Body of pancreas (tissue), 4 donors: ENCODE measurements around the gene ACSL6. TPM values are rescaled to one million over a fixed set of nuclear protein-coding genes. Genes with fewer than 3 reads are reported as not detected.
A peak's percentile ranks its signal among the peaks of the same experiment; 100 is the strongest.

Experiments used
- ATAC-seq: fragments of 150-250 bp; one replicate; pipeline ENCODE4 v1.9.1; 2016
- DNase-seq, 4 donors: peaks; one replicate each; pipeline ENCODE4 v3.0.0-alpha.2; 2019
- H3K27ac ChIP-seq, 4 donors: fragments of 200-600 bp; sonication (generic); 1 replicate in 3 of 4; 2 replicates in 1 of 4; pipeline versions ENCODE4 v1.5.1 to v1.6.1; 2016 to 2019; ENCODE audit warnings: mild to moderate bottlenecking in 1 of 4, mixed read lengths in 1 of 4, moderate library complexity in 1 of 4
- H3K27me3 ChIP-seq, 2 donors: fragments of 200-600 bp; sonication (generic); one replicate each; pipeline ENCODE4 v1.6.0; 2016; ENCODE audit warnings: mild to moderate bottlenecking in 1 of 2
- H3K36me3 ChIP-seq, 2 donors: fragments of 200-600 bp; sonication (generic); replicated peaks in 1 of 2; 2 replicates each; pipeline ENCODE4 v1.5.1; 2016; ENCODE audit warnings: low read depth in 2 of 2; ENCODE audit not compliant: insufficient read depth in 1 of 2
- H3K4me1 ChIP-seq: fragments of 200-600 bp; sonication (generic); one replicate; pipeline ENCODE4 v1.6.0; 2016
- H3K4me3 ChIP-seq, 2 donors: fragments of 200-600 bp; sonication (generic); 1 replicate in 1 of 2; 2 replicates in 1 of 2; pipeline ENCODE4 v1.5.1; 2016 to 2019
- H3K9me3 ChIP-seq, 3 donors: fragments of 200-600 bp; sonication (generic); 1 replicate in 2 of 3; 2 replicates in 1 of 3; pipeline ENCODE4 v1.5.1; 2016
- POLR2A ChIP-seq, 3 donors: fragments of 450-650 bp; IDR thresholded peaks; one replicate each; pipeline ENCODE4 v1.6.1; 2016; ENCODE audit warnings: antibody characterized with exemption in 3 of 3, mild to moderate bottlenecking in 2 of 3
- WGBS, 2 donors: methylation state at CpG; one replicate each; pipeline ENCODE4 v1.1.5; 2017; 5-methylcytosine and 5-hydroxymethylcytosine counted together
- intact Hi-C: fragments of 100-400 bp; cut with DNase I; formaldehyde crosslinking; loops from one replicate; pipeline ENCODE4 v1.15.1; 2023
- total RNA-seq, 2 donors: library from RNA; depleted of rRNA; stranded (reverse); fragments of >200 nt; gene quantifications; one replicate each; pipeline ENCODE4 v1.1.0, GENCODE V29; 2016
- TF ChIP-seq, protein P1 (sequence below), 7 experiments: fragments of 450-650 bp in 4 of 7; fragments of 200-600 bp in 3 of 7; sonication (generic) in 3 of 7; IDR thresholded peaks; one replicate each; pipeline ENCODE4 v1.5.1; 2016 to 2019; ENCODE audit warnings: antibody characterized with exemption in 7 of 7

Gene ACSL6
- total RNA-seq, 2 donors from 2014 or later, result 2.0 to 2.1 TPM

DNA sequence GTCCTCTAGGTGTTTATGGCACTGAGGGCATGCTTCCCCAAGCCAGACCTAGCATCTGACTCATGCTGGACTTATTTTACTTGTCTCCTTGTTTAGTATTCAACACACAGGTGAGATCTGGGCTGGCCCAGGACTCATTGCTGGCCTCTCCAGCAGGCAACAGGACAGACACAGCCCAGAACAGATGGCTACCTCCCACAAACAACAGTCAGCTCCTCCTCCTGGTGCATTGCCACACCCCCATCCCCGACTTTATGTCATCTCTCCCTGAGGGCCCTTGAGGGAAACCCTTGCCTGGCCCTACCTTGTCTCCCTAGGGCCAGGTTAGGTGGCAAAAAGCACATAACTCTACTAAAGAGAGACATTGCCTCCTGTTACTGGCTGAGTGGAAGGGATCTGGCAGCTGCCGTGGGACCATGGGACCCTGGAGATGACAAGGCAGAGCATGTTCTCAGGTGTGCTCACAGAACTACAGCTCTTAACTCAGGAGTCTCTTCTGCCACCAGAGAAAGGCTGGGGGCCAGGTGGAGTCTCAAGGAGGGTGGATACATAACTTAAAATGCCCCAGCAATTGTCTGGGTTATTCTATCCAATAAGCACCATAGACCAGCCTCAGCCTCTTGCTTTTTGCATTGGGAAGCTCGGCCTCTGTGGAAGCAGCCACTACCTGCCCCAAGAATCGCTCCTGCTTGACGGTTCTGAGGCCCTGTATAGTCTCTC lies 2.3 kb downstream of the ACSL6 start:
- WGBS, 2 donors, result 45 to 65% methylated on average over 2 to 5 of the region's 5 CpGs
- no peaks in the 10 kb centered on the region for H3K27me3 ChIP-seq
- TF ChIP-seq POLR2A (IDR thresholded peaks at IDR 0.05), result no peak
- TF ChIP-seq, protein P1, sequence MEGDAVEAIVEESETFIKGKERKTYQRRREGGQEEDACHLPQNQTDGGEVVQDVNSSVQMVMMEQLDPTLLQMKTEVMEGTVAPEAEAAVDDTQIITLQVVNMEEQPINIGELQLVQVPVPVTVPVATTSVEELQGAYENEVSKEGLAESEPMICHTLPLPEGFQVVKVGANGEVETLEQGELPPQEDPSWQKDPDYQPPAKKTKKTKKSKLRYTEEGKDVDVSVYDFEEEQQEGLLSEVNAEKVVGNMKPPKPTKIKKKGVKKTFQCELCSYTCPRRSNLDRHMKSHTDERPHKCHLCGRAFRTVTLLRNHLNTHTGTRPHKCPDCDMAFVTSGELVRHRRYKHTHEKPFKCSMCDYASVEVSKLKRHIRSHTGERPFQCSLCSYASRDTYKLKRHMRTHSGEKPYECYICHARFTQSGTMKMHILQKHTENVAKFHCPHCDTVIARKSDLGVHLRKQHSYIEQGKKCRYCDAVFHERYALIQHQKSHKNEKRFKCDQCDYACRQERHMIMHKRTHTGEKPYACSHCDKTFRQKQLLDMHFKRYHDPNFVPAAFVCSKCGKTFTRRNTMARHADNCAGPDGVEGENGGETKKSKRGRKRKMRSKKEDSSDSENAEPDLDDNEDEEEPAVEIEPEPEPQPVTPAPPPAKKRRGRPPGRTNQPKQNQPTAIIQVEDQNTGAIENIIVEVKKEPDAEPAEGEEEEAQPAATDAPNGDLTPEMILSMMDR (IDR thresholded peaks at IDR 0.05), result no peak
- peaks cover 11% of the 10 kb centered on the region for H3K4me1 ChIP-seq
- DNase-seq (peak in 3 of 4 donors; percentile 4 to 60 (median 41)), ATAC-seq (no peak)
- intact Hi-C loops, result loop anchor here (5.0 to 10.0 kb wide), 2 partner anchors 194 to 422 kb away; no protein-coding TSS in a partner anchor
- H3K9me3 ChIP-seq, result no peaks in the 10 kb centered on the region
- no peak overlapping the region for H3K4me3 ChIP-seq
- no peaks in the 10 kb centered on the region for H3K36me3 ChIP-seq
- no peak overlapping the region for H3K27ac ChIP-seq

DNA sequence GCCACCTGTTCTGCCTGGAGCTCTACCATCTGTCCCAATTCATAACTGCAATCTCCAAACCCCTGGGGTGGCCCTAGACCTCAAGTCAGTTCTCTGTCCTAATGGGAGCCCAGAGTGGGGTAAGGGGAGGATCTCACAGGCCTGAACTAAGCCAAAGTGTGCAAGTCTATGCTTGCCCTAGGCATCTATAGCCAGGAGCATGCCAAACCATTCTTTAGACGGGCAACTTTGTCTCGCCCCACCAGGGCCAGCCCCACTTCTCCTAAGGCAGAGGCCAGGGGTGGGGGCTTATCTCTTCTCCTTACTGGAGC lies 3.3 kb downstream of the ACSL6 start:
- no peaks in the 10 kb centered on the region for H3K9me3 ChIP-seq
- peaks cover 15% of the 10 kb centered on the region for H3K4me1 ChIP-seq
- no peak for DNase-seq
- H3K27me3 ChIP-seq, result no peaks in the 10 kb centered on the region
- ATAC-seq, result no peak
- 54 to 63% methylated on average over 2 of the region's 2 CpGs for WGBS, 2 donors
- no peaks in the 10 kb centered on the region for H3K36me3 ChIP-seq
- intact Hi-C loops, result loop anchor here (5.0 to 10.0 kb wide), 2 partner anchors 193 to 421 kb away; no protein-coding TSS in a partner anchor
- no peak overlapping the region for H3K27ac ChIP-seq
- no peak overlapping the region for H3K4me3 ChIP-seq
- no peak for TF ChIP-seq POLR2A (IDR thresholded peaks at IDR 0.05)
- TF ChIP-seq, protein P1 (IDR thresholded peaks at IDR 0.05), result no peak

DNA sequence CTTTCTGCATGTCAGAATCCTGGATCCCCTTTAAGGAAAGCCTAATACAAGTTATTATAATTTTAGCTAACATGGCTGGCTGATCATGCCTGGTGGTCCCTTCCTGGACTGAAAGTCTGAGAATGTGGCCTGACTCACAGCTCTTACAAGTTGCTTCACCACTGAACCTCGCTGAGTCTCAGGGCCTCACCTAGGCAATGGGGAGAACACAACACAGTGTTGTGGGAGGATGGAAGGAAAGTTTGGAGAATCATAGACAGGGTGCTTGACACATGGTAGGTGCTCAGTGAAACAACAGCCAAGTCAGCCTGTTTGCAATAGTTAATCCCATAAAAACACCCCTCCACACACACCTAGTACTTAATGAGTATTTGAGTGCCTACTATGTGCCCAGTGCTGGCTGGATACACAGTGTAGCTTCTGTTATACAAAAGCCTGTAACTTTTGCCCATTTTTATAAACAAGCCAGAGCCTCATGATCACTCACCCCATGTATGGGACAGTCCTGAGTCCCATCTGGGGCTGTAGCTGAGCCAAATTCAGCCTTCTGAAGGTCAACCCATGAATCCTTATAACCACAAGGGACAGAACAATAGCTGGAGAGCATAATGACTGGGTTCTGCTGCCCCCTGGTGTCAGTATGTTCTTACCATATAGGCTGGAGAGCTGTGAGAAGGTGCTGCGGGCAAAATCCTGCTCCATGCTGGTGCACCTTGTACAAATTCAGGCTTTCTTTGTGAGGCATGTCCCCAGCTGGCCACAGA lies 3.9 kb downstream of the ACSL6 start:
- DNase-seq (peak; percentile 89 to 92 (median 89)), ATAC-seq (peak; percentile 56)
- intact Hi-C loops, result loop anchor here (5.0 to 10.0 kb wide), 2 partner anchors 193 to 420 kb away; no protein-coding TSS in a partner anchor
- Histone ChIP-seq H3K36me3 (no peaks in the 10 kb centered on the region), H3K9me3 (no peaks in the 10 kb centered on the region), H3K4me1 (peaks cover 20% of the 10 kb centered on the region), H3K4me3 (no peak overlapping the region), H3K27me3 (no peaks in the 10 kb centered on the region), H3K27ac (no peak overlapping the region)
- TF ChIP-seq, protein P1 (IDR thresholded peaks at IDR 0.05), result peak; percentile 65 to 88 (median 87)
- no peak for TF ChIP-seq POLR2A (IDR thresholded peaks at IDR 0.05)
- 31 to 36% methylated on average over 2 of the region's 2 CpGs for WGBS, 2 donors

DNA sequence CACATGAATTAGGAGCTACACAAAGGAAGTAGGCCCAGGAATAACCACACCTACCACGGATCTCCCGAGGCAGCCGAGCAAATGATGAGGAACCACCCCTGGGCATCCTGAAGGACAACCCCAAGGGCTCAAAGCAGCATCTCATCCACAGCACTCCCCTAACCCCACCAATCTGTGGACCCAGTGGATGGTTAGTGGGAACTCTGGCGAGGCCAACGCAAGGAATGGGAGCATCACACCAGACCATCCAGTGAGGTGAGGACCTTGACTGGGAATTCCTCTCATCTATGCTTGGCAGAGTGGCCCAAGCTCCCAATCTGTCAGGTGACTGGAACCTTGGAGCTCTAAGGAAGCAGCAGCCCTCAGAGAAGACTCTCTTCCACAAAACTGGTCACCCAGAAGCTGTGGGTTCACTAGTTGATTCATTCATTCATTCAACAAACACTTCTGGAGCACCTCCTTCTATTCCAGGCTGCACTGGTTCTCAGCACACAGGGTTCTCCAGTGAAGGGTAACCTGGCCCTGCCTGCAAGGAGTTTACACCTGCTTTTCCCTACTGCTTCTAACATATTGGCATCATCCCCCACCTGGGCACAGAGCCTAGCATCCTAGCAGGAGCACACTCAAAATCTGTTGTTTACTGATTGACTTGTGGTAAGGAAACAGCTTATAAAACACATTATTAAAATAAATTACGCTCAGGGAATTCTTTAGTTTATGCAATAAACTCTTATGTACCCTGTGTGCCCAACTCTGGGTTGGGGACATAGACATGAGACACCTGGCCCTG lies 4.9 kb downstream of the ACSL6 start:
- H3K4me1 ChIP-seq, result peaks cover 25% of the 10 kb centered on the region
- intact Hi-C loops, result loop anchor here (5.0 to 10.0 kb wide), 2 partner anchors 192 to 419 kb away; no protein-coding TSS in a partner anchor
- 48 to 72% methylated on average over 6 of the region's 6 CpGs for WGBS, 2 donors
- H3K27me3 ChIP-seq, result no peaks in the 10 kb centered on the region
- DNase-seq, result no peak
- H3K36me3 ChIP-seq, result no peaks in the 10 kb centered on the region
- no peak overlapping the region for H3K27ac ChIP-seq
- no peaks in the 10 kb centered on the region for H3K9me3 ChIP-seq
- no peak for TF ChIP-seq POLR2A (IDR thresholded peaks at IDR 0.05)
- TF ChIP-seq, protein P1 (IDR thresholded peaks at IDR 0.05), result no peak
- ATAC-seq, result no peak
- H3K4me3 ChIP-seq, result no peak overlapping the region
